Neural cell (in vitro differentiated cells): Measurements from ENCODE around the gene NKAIN2. TPM values are rescaled to one million over a fixed set of nuclear protein-coding genes. Genes with fewer than 3 reads are reported as not detected.

Source experiments
- H2AFZ ChIP-seq: fragments of 200-600, 300-800 bp; sonication (generic), shearing (Covaris generic); 2 replicates; pipeline ENCODE4 v1.6.0; 2014; ENCODE audit warnings: low read depth, mild to moderate bottlenecking, antibody characterized with exemption, low read length, moderate library complexity
- H3F3A ChIP-seq: fragments of 200-600 bp; shearing (Covaris generic); 2 replicates; pipeline ENCODE4 v1.6.1; 2016; ENCODE audit warnings: mild to moderate bottlenecking, moderate library complexity, mixed read lengths, antibody characterized with exemption, low read length; ENCODE audit not compliant: insufficient read depth, poor library complexity, severe bottlenecking
- H3K27ac ChIP-seq: fragments of 200-600, 300-800 bp; sonication (generic), shearing (Covaris generic); 2 replicates; pipeline ENCODE4 v1.5.1; 2014; ENCODE audit warnings: mild to moderate bottlenecking, low read length, moderate library complexity
- H3K27me3 ChIP-seq: fragments of 300-800, 200-600 bp; sonication (generic), shearing (Covaris generic); 2 replicates; pipeline ENCODE4 v1.6.0; 2014; ENCODE audit warnings: mild to moderate bottlenecking, low read depth, low read length, moderate library complexity; ENCODE audit not compliant: insufficient read depth
- H3K36me3 ChIP-seq: fragments of 300-800, 200-600 bp; sonication (generic), shearing (Covaris generic); 2 replicates; pipeline ENCODE4 v1.5.1; 2014; ENCODE audit warnings: mild to moderate bottlenecking, antibody characterized with exemption, low read length, moderate library complexity; ENCODE audit not compliant: insufficient read depth
- H3K4me2 ChIP-seq: fragments of 300-800, 200-600 bp; sonication (generic), shearing (Covaris generic); 2 replicates; pipeline ENCODE4 v1.6.0; 2014; ENCODE audit warnings: mild to moderate bottlenecking, low read length
- H3K4me3 ChIP-seq: fragments of 300-800, 200-600 bp; sonication (generic), shearing (Covaris generic); 2 replicates; pipeline ENCODE4 v1.5.1; 2014; ENCODE audit warnings: mild to moderate bottlenecking, low read length, moderate library complexity
- H3K79me2 ChIP-seq: fragments of 200-600 bp; shearing (Covaris generic); replicated peaks from 2 replicates; pipeline ENCODE4 v1.6.0; 2014; ENCODE audit warnings: mild to moderate bottlenecking, low read length, moderate library complexity; ENCODE audit not compliant: insufficient read depth
- H3K9ac ChIP-seq: fragments of 300-800, 200-600 bp; sonication (generic), shearing (Covaris generic); 2 replicates; pipeline ENCODE4 v1.6.1; 2016; ENCODE audit warnings: mild to moderate bottlenecking, low read length, mixed read lengths
- H3K9me2 ChIP-seq: fragments of 200-600 bp; shearing (Covaris generic); 2 replicates; pipeline ENCODE4 v1.6.1; 2016; ENCODE audit warnings: mild to moderate bottlenecking, low read length, mixed read lengths; ENCODE audit not compliant: insufficient read depth
- H3K9me3 ChIP-seq: fragments of 200-600, 300-800 bp; sonication (generic), shearing (Covaris generic); 2 replicates; pipeline ENCODE4 v1.6.1; 2016; ENCODE audit warnings: mild to moderate bottlenecking, mixed run types, low read length, moderate library complexity, mixed read lengths
- H4K20me1 ChIP-seq: fragments of 200-600 bp; shearing (Covaris generic); 2 replicates; pipeline ENCODE4 v1.6.1; 2016; ENCODE audit warnings: mild to moderate bottlenecking, mixed run types; ENCODE audit not compliant: insufficient read depth
- EP300 ChIP-seq: fragments of 450-650 bp; conservative IDR thresholded peaks from 2 replicates; pipeline ENCODE4 v1.6.1; 2014; ENCODE audit warnings: antibody characterized with exemption, mild to moderate bottlenecking, moderate library complexity; ENCODE audit not compliant: poor library complexity, severe bottlenecking
- EZH2 ChIP-seq: fragments of 200-600, 300-800 bp; shearing (Covaris generic), sonication (generic); IDR thresholded peaks from 2 replicates; pipeline ENCODE4 v1.6.1; 2014; ENCODE audit warnings: antibody characterized with exemption, low read length, borderline replicate concordance, mild to moderate bottlenecking; ENCODE audit not compliant: insufficient read depth, poor library complexity, severe bottlenecking
- MXI1 ChIP-seq: fragments of 450-650 bp; conservative IDR thresholded peaks from 2 replicates; pipeline ENCODE4 v1.6.1; 2014; ENCODE audit warnings: antibody characterized with exemption, mild to moderate bottlenecking; ENCODE audit not compliant: poor library complexity, severe bottlenecking
- POLR2AphosphoS5 ChIP-seq: IDR thresholded peaks from 2 replicates; pipeline ENCODE4 v1.6.1; 2012
- RAD21 ChIP-seq: fragments of 450-650 bp; conservative IDR thresholded peaks from 2 replicates; pipeline ENCODE4 v1.6.1; 2014; ENCODE audit warnings: antibody characterized with exemption, mild to moderate bottlenecking, moderate library complexity
- SMC3 ChIP-seq: fragments of 450-650 bp; conservative IDR thresholded peaks from 2 replicates; pipeline ENCODE4 v1.6.1; 2014; ENCODE audit warnings: antibody characterized with exemption, mild to moderate bottlenecking, moderate library complexity; ENCODE audit not compliant: poor library complexity
- TAF1 ChIP-seq: IDR thresholded peaks from 2 replicates; pipeline ENCODE4 v1.6.1; 2012; ENCODE audit warnings: low read depth
- polyA plus RNA-seq: library from polyadenylated mRNA; depleted of rRNA; stranded (reverse); fragments of >200 nt; gene quantifications from 2 replicates; pipeline ENCODE4 v1.2.3, GENCODE V29; 2014
- TF ChIP-seq, protein P1 (sequence below): fragments of 450-650 bp; IDR thresholded peaks from 2 replicates; pipeline ENCODE4 v1.5.1; 2014; ENCODE audit warnings: antibody characterized with exemption, mild to moderate bottlenecking, moderate library complexity; ENCODE audit not compliant: poor library complexity, severe bottlenecking
- TF ChIP-seq, protein P2 (sequence below): IDR thresholded peaks from 2 replicates; pipeline ENCODE4 v1.6.1; 2012; ENCODE audit warnings: borderline replicate concordance

The NKAIN2 gene
- polyA plus RNA-seq, 1 donor from 2014 or later = 23.2 TPM

GRCh38 chr6:124795643-124796463 lies 992.2 kb downstream of the NKAIN2 start:
- H4K20me1 ChIP-seq = no peaks in the 10 kb centered on the region
- no peak overlapping the region for H3K9ac ChIP-seq
- H3K4me3 ChIP-seq = no peak overlapping the region
- H3K36me3 ChIP-seq = no peaks in the 10 kb centered on the region
- H2AFZ ChIP-seq = no peak overlapping the region
- no peaks in the 10 kb centered on the region for H3K79me2 ChIP-seq
- peak; percentile 94 for TF ChIP-seq SMC3
- no peak for TF ChIP-seq TAF1
- no peak for TF ChIP-seq MXI1
- no peak for TF ChIP-seq EZH2
- TF ChIP-seq, protein P1, sequence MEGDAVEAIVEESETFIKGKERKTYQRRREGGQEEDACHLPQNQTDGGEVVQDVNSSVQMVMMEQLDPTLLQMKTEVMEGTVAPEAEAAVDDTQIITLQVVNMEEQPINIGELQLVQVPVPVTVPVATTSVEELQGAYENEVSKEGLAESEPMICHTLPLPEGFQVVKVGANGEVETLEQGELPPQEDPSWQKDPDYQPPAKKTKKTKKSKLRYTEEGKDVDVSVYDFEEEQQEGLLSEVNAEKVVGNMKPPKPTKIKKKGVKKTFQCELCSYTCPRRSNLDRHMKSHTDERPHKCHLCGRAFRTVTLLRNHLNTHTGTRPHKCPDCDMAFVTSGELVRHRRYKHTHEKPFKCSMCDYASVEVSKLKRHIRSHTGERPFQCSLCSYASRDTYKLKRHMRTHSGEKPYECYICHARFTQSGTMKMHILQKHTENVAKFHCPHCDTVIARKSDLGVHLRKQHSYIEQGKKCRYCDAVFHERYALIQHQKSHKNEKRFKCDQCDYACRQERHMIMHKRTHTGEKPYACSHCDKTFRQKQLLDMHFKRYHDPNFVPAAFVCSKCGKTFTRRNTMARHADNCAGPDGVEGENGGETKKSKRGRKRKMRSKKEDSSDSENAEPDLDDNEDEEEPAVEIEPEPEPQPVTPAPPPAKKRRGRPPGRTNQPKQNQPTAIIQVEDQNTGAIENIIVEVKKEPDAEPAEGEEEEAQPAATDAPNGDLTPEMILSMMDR = peak; percentile 86
- TF ChIP-seq, protein P2, sequence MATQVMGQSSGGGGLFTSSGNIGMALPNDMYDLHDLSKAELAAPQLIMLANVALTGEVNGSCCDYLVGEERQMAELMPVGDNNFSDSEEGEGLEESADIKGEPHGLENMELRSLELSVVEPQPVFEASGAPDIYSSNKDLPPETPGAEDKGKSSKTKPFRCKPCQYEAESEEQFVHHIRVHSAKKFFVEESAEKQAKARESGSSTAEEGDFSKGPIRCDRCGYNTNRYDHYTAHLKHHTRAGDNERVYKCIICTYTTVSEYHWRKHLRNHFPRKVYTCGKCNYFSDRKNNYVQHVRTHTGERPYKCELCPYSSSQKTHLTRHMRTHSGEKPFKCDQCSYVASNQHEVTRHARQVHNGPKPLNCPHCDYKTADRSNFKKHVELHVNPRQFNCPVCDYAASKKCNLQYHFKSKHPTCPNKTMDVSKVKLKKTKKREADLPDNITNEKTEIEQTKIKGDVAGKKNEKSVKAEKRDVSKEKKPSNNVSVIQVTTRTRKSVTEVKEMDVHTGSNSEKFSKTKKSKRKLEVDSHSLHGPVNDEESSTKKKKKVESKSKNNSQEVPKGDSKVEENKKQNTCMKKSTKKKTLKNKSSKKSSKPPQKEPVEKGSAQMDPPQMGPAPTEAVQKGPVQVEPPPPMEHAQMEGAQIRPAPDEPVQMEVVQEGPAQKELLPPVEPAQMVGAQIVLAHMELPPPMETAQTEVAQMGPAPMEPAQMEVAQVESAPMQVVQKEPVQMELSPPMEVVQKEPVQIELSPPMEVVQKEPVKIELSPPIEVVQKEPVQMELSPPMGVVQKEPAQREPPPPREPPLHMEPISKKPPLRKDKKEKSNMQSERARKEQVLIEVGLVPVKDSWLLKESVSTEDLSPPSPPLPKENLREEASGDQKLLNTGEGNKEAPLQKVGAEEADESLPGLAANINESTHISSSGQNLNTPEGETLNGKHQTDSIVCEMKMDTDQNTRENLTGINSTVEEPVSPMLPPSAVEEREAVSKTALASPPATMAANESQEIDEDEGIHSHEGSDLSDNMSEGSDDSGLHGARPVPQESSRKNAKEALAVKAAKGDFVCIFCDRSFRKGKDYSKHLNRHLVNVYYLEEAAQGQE = no peak
- TF ChIP-seq RAD21 = peak; percentile 94
- no peak for TF ChIP-seq EP300
- no peak for TF ChIP-seq POLR2AphosphoS5
- no peak overlapping the region for H3K27ac ChIP-seq
- no peaks in the 10 kb centered on the region for H3K9me2 ChIP-seq
- H3K9me3 ChIP-seq = no peaks in the 10 kb centered on the region
- no peaks in the 10 kb centered on the region for H3K27me3 ChIP-seq
- H3K4me2 ChIP-seq = no peak overlapping the region
- H3F3A ChIP-seq = no peaks in the 10 kb centered on the region

- no peak for TF ChIP-seq EP300
- no peaks in the 10 kb centered on the region for H3K9me3 ChIP-seq
- H3F3A ChIP-seq = no peaks in the 10 kb centered on the region
- no peak overlapping the region for H3K9ac ChIP-seq
- no peaks in the 10 kb centered on the region for H3K9me2 ChIP-seq
- no peaks in the 10 kb centered on the region for H3K79me2 ChIP-seq
- no peaks in the 10 kb centered on the region for H3K36me3 ChIP-seq
- H3K4me3 ChIP-seq = no peak overlapping the region
- H2AFZ ChIP-seq = no peak overlapping the region
- no peaks in the 10 kb centered on the region for H3K27me3 ChIP-seq
- H4K20me1 ChIP-seq = no peaks in the 10 kb centered on the region
- H3K4me2 ChIP-seq = no peak overlapping the region
- H3K27ac ChIP-seq = no peak overlapping the region
Observed at GRCh38 chr6:124796464-124796970, 992.9 kb downstream of the NKAIN2 start.
